ENCODE results near the gene CASQ1. TPM values are rescaled to one million over a fixed set of nuclear protein-coding genes. Genes with fewer than 3 reads are reported as not detected.

CASQ1 gene
- total and polyA plus RNA-seq, 2 donors (not counting 3 experiments of a cell fraction or from before 2014, with no cell fraction given) = not detected

- Histone ChIP-seq H2AFZ (ENCODE audit: low read depth, low read length) (no peak overlapping the region), H3K79me2 (ENCODE audit: control insufficient read depth, insufficient read depth, low read length) (no peaks in the 10 kb centered on the region), H3K4me3 (replicated peaks in 1 of 3; ENCODE audit: insufficient read depth in 1 of 3, low read depth in 1 of 3, low read length in 3 of 3) (no peak overlapping the region), H3K36me3 (ENCODE audit: control insufficient read depth in 2 of 2, extremely low read depth in 1 of 2, insufficient read depth in 2 of 2, low read length in 2 of 2) (peaks cover 37 to 41% of the 10 kb centered on the region in 2 experiments), H3K27ac (ENCODE audit: insufficient read depth, low read depth, low read length) (no peak overlapping the region), H3K9me1 (replicated peaks; ENCODE audit: control insufficient read depth, extremely low read depth, insufficient read depth, low read length) (no peaks in the 10 kb centered on the region), H3K4me2 (ENCODE audit: insufficient read depth, low read length) (no peak overlapping the region), H4K20me1 (replicated peaks; ENCODE audit: control insufficient read depth, extremely low read depth, insufficient read depth, low read length) (no peaks in the 10 kb centered on the region), H3K27me3 (ENCODE audit: control insufficient read depth in 2 of 2, insufficient read depth in 2 of 2, low read length in 2 of 2) (no peaks in the 10 kb centered on the region), H3K4me1 (ENCODE audit: control insufficient read depth, extremely low read depth, insufficient read depth, low read length) (no peaks in the 10 kb centered on the region), H3K9ac (replicated peaks; ENCODE audit: extremely low read depth, insufficient read depth, low read length) (no peak overlapping the region), H3K9me3 (replicated peaks; ENCODE audit: control insufficient read depth, insufficient read depth, low read length) (no peaks in the 10 kb centered on the region)
- ChIA-PET POLR2A (interaction anchor here (1.4 kb wide), 1 partner anchor 16 kb away, joined by 3 read pairs; no protein-coding TSS in a partner anchor), CTCF (interaction anchor here (1.2 to 10.1 kb wide), 4 partner anchors 8 to 64 kb away, joined by 7 to 61 read pairs (median 22); no protein-coding TSS in a partner anchor)
- DNase-seq (ENCODE audit: low read depth, low spot score) (no peak), FAIRE-seq (no peak)
- dilution Hi-C loops (cut with MboI; ENCODE audit: extremely low pct_ligation_motif_present, low sequenced_read_pairs) (no loop called here), intact Hi-C loops (cut with micrococcal nuclease) (no loop called here)
- TF ChIP-seq FOS (IDR thresholded peaks at IDR 0.05; ENCODE audit: borderline replicate concordance, insufficient read depth, low read length) (no peak), MAX (IDR thresholded peaks at IDR 0.05; ENCODE audit: insufficient read depth, insufficient read length) (no peak), GATA2 (IDR thresholded peaks at IDR 0.05; ENCODE audit: insufficient read depth, insufficient read length, low read depth, low read length) (no peak), CTCF (IDR thresholded peaks at IDR 0.05; ENCODE audit: extremely low read depth in 1 of 2, insufficient read depth in 1 of 2, low read depth in 1 of 2, low read length in 2 of 2) (no peak), EZH2 (IDR thresholded peaks at IDR 0.05; ENCODE audit: borderline replicate concordance, low read depth, low read length, severe bottlenecking) (no peak), JUN (IDR thresholded peaks at IDR 0.05; ENCODE audit: borderline replicate concordance, insufficient read depth, insufficient read length, low read depth) (no peak), POLR2AphosphoS5 (IDR thresholded peaks at IDR 0.05; ENCODE audit: insufficient read depth, low read depth, low read length) (no peak), POLR2A (IDR thresholded peaks at IDR 0.05; ENCODE audit: low read depth, low read length) (no peak), MYC (IDR thresholded peaks at IDR 0.05; ENCODE audit: low read depth, low read length) (no peak)
- BruUV-seq (replicated peaks) = no TSS peak
These were observed 37.2 kb downstream of the CASQ1 start for GRCh38 chr1:160227561-160227960.
